Vagina (tissue), 2 donors: ENCODE data around the gene TRPC4. TPM values are rescaled to one million over a fixed set of nuclear protein-coding genes. Genes with fewer than 3 reads are reported as not detected.

Source experiments
- DNase-seq, 2 donors: peaks; one replicate each; pipeline ENCODE4 v3.0.0-alpha.2; 2017; ENCODE audit errors: extremely low spot score in 2 of 2
- H3K27ac ChIP-seq: fragments of 200-600 bp; sonication (generic); one replicate; pipeline ENCODE4 v1.5.1; 2019
- H3K27me3 ChIP-seq: fragments of 200-600 bp; sonication (generic); one replicate; pipeline ENCODE4 v1.5.1; 2019
- H3K36me3 ChIP-seq, 2 donors: fragments of 200-600 bp; sonication (generic); one replicate each; pipeline ENCODE4 v1.5.1; 2017 to 2019
- H3K4me1 ChIP-seq: fragments of 200-600 bp; sonication (generic); one replicate; pipeline ENCODE4 v1.5.1; 2019
- H3K4me3 ChIP-seq, 2 donors: fragments of 200-600 bp; sonication (generic); 1 replicate in 1 of 2; 2 replicates in 1 of 2; pipeline ENCODE4 v1.5.1; 2016 to 2019
- H3K9me3 ChIP-seq: fragments of 200-600 bp; sonication (generic); one replicate; pipeline ENCODE4 v1.5.1; 2019
- POLR2A ChIP-seq, 2 donors: fragments of 450-650 bp; IDR thresholded peaks; one replicate each; pipeline ENCODE4 v1.6.1; 2017; ENCODE audit warnings: antibody characterized with exemption in 2 of 2, mild to moderate bottlenecking in 2 of 2, moderate library complexity in 2 of 2
- POLR2AphosphoS5 ChIP-seq, 2 donors: sonication (generic); formaldehyde crosslinking; IDR thresholded peaks; one replicate each; pipeline ENCODE4 v1.9.0; 2017; ENCODE audit warnings: antibody characterized with exemption in 2 of 2, mild to moderate bottlenecking in 2 of 2, low read depth in 1 of 2; ENCODE audit not compliant: insufficient read depth in 1 of 2
- intact Hi-C: fragments of 100-400 bp; cut with DNase I; formaldehyde crosslinking; loops from one replicate; pipeline ENCODE4 v1.15.1; 2023
- total RNA-seq: library from RNA; depleted of rRNA; stranded (reverse); fragments of >200 nt; gene quantifications from one replicate; pipeline ENCODE4 v1.2.3, GENCODE V29; 2016
- TF ChIP-seq, protein P1 (sequence below), 3 experiments: fragments of 450-650 bp in 2 of 3; fragments of 200-600 bp in 1 of 3; sonication (generic) in 1 of 3; IDR thresholded peaks; one replicate each; pipeline ENCODE4 v1.5.1; 2017 to 2019; ENCODE audit warnings: antibody characterized with exemption in 3 of 3, mild to moderate bottlenecking in 2 of 3, moderate library complexity in 2 of 3

Gene TRPC4
- total RNA-seq, 1 donor from 2014 or later, result 8.3 TPM

DNA sequence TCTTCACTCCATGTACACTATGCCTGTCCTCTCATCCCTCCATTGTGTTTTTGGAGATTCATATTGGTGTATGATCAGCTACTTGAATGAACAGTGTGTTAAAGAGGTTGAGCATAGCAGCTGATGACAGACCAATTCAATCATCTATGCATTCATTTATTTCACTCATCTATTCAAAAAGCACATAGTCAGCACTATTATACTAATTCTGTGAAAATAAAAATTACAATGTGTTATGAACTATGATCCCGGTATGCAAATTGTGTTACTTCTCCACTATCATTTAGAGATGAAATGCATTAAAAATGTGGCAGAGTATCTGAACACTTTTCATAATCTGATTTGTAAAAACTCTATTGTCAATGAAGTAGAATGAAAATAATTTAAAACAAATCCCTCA is 5.9 kb downstream of the TRPC4 start:
- Histone ChIP-seq H3K36me3 (no peaks in the 10 kb centered on the region), H3K9me3 (no peaks in the 10 kb centered on the region), H3K4me3 (no peak overlapping the region), H3K27ac (no peak overlapping the region), H3K27me3 (no peaks in the 10 kb centered on the region), H3K4me1 (no peaks in the 10 kb centered on the region)
- TF ChIP-seq POLR2AphosphoS5 (IDR thresholded peaks at IDR 0.05; ENCODE audit: insufficient read depth in 1 of 2, low read depth in 1 of 2) (no peak), POLR2A (IDR thresholded peaks at IDR 0.05) (no peak)
- TF ChIP-seq, protein P1, sequence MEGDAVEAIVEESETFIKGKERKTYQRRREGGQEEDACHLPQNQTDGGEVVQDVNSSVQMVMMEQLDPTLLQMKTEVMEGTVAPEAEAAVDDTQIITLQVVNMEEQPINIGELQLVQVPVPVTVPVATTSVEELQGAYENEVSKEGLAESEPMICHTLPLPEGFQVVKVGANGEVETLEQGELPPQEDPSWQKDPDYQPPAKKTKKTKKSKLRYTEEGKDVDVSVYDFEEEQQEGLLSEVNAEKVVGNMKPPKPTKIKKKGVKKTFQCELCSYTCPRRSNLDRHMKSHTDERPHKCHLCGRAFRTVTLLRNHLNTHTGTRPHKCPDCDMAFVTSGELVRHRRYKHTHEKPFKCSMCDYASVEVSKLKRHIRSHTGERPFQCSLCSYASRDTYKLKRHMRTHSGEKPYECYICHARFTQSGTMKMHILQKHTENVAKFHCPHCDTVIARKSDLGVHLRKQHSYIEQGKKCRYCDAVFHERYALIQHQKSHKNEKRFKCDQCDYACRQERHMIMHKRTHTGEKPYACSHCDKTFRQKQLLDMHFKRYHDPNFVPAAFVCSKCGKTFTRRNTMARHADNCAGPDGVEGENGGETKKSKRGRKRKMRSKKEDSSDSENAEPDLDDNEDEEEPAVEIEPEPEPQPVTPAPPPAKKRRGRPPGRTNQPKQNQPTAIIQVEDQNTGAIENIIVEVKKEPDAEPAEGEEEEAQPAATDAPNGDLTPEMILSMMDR (IDR thresholded peaks at IDR 0.05), result no peak
- intact Hi-C loops, result no loop called here
- DNase-seq, result no peak

DNA sequence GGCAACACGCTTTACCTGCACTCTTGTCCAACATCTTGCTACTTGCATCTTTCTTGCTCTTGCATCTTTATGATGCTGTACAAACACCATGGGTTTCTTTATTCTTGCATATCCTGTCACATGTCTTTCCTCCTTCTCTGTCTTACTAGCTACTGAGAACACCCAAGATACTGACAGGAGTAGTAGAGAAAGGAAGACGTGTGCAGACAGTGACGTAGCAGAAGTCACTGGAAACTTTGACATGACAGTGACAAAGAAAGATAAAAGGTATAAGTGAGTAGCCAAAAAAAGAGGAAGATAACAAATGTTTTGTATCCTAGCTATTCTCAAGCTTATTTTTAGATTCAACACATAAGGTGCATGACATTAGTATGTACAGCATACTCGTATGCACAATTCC is 34.2 kb downstream of the TRPC4 start:
- no peak for DNase-seq
- TF ChIP-seq POLR2A (IDR thresholded peaks at IDR 0.05), result no peak
- no peaks in the 10 kb centered on the region for H3K36me3 ChIP-seq
- no peaks in the 10 kb centered on the region for H3K4me1 ChIP-seq
- H3K4me3 ChIP-seq, result no peak overlapping the region
- no peaks in the 10 kb centered on the region for H3K9me3 ChIP-seq
- no peak overlapping the region for H3K27ac ChIP-seq
- intact Hi-C loops, result no loop called here
- H3K27me3 ChIP-seq, result no peaks in the 10 kb centered on the region

DNA sequence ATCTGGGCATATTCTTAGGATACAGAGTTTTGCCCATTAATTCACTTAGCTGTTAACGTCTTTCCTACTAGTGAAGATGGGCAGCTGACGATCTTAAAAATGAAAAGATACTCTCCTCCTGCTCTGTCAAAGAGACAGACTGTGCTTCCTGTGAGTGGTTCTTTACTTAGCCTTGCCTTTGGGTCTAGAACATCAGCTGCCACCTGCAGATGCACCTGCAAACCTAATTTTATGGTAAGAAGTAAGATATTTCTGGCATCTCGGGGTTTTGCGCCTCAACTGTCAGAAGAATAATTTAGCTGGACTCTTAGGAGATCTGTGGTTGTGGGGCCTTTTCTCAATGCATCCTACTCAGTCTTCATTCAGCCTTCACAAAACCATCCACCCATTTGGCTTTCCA is 36.2 kb downstream of the TRPC4 start:
- TF ChIP-seq POLR2AphosphoS5 (IDR thresholded peaks at IDR 0.05; ENCODE audit: insufficient read depth in 1 of 2, low read depth in 1 of 2) (no peak), POLR2A (IDR thresholded peaks at IDR 0.05) (no peak)
- TF ChIP-seq, protein P1 (IDR thresholded peaks at IDR 0.05), result no peak
- H3K9me3 ChIP-seq, result no peaks in the 10 kb centered on the region
- H3K4me1 ChIP-seq, result no peaks in the 10 kb centered on the region
- H3K27me3 ChIP-seq, result no peaks in the 10 kb centered on the region
- no peak overlapping the region for H3K27ac ChIP-seq
- no peak overlapping the region for H3K4me3 ChIP-seq
- no peak for DNase-seq
- H3K36me3 ChIP-seq, result no peaks in the 10 kb centered on the region
- intact Hi-C loops, result no loop called here

DNA sequence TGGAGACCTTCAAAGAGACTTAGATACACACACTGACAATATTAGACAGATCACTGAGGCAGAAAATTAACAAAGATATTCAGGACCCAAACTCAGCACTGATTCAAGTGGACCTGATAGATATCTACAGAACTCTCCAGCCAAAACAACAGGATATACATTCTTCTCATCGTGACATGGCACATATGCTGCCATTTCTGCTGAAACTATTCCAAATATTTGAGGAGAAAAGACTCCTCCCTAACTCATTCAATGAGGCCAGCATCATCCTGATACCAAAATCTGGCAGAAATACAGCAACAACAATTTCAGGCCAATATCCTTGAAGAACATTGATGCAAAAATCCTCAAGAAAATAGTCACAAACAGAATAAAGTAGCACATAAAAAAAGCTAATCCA is 53.3 kb downstream of the TRPC4 start:
- TF ChIP-seq POLR2AphosphoS5 (IDR thresholded peaks at IDR 0.05; ENCODE audit: insufficient read depth in 1 of 2, low read depth in 1 of 2), result no peak
- TF ChIP-seq, protein P1 (IDR thresholded peaks at IDR 0.05), result no peak
- TF ChIP-seq POLR2A (IDR thresholded peaks at IDR 0.05), result no peak

DNA sequence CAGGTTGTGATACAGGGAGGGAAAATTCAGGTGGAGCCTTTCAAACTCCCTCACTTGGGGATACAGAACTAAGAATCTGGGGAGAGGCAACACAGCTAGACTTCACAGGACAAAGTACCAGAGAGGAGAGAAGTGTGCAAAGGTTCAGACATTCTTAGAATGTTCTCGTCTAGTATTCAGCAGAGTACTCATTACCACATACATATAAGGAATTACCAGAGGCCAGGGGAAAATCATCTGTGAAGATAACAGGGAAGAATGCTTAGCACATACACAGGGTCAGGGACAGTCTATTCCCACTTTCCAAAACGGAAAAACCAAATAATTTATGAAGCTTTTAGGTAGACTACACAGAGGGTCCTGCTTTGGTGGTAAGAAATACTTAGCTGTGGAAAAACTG is 58.1 kb downstream of the TRPC4 start:
- no peaks in the 10 kb centered on the region for H3K4me1 ChIP-seq
- no peaks in the 10 kb centered on the region for H3K9me3 ChIP-seq
- intact Hi-C loops, result no loop called here
- H3K36me3 ChIP-seq, result no peaks in the 10 kb centered on the region
- TF ChIP-seq, protein P1 (IDR thresholded peaks at IDR 0.05), result no peak
- no peak for TF ChIP-seq POLR2A (IDR thresholded peaks at IDR 0.05)
- H3K27ac ChIP-seq, result no peak overlapping the region
- H3K4me3 ChIP-seq, result no peak overlapping the region
- no peaks in the 10 kb centered on the region for H3K27me3 ChIP-seq
- DNase-seq, result no peak

More for the DNA sequence above, 53.3 kb downstream of the TRPC4 start:
- DNase-seq, result no peak
- no peaks in the 10 kb centered on the region for H3K9me3 ChIP-seq
- intact Hi-C loops, result no loop called here
- H3K36me3 ChIP-seq, result no peaks in the 10 kb centered on the region
- H3K4me3 ChIP-seq, result no peak overlapping the region
- no peaks in the 10 kb centered on the region for H3K4me1 ChIP-seq
- no peak overlapping the region for H3K27ac ChIP-seq
- no peaks in the 10 kb centered on the region for H3K27me3 ChIP-seq

DNA sequence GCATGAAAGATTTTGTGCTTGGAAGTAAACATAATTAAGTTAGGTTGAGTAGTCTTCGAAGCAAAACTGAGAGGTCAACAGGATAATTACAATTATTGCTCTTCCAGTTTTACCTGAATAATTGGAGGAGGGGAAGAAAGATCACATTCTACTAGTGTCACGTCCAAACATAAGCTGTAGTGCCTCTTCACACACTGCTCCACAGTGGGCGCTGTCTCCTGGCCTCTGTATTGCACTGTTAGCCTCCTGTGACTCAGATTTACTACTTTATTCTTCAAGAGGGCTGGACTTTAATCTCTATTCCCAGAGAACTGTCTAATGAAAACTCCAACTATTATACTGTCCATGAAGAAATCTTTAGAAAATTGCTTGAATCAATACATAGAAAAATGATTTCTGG is 62.9 kb downstream of the TRPC4 start:
- DNase-seq, result no peak
- Histone ChIP-seq H3K27me3 (no peaks in the 10 kb centered on the region), H3K9me3 (no peaks in the 10 kb centered on the region), H3K4me1 (no peaks in the 10 kb centered on the region), H3K36me3 (no peaks in the 10 kb centered on the region), H3K27ac (no peak overlapping the region), H3K4me3 (no peak overlapping the region)
- intact Hi-C loops, result no loop called here
- no peak for TF ChIP-seq POLR2AphosphoS5 (IDR thresholded peaks at IDR 0.05; ENCODE audit: insufficient read depth in 1 of 2, low read depth in 1 of 2)
- TF ChIP-seq, protein P1 (IDR thresholded peaks at IDR 0.05), result no peak
- TF ChIP-seq POLR2A (IDR thresholded peaks at IDR 0.05), result no peak
